GM21576 (cell line): ENCODE data around the gene NOTUM.
A peak's percentile ranks its signal among the peaks of the same experiment; 100 is the strongest.

ENCODE experiments used
- ATAC-seq: cut with Tn5 transposase; IDR thresholded peaks from one replicate; pipeline ENCODE4 v1.9.1; 2021; ENCODE audit warnings: mild to moderate bottlenecking, moderate library complexity; ENCODE audit not compliant: unreplicated experiment

NOTUM gene

DNA sequence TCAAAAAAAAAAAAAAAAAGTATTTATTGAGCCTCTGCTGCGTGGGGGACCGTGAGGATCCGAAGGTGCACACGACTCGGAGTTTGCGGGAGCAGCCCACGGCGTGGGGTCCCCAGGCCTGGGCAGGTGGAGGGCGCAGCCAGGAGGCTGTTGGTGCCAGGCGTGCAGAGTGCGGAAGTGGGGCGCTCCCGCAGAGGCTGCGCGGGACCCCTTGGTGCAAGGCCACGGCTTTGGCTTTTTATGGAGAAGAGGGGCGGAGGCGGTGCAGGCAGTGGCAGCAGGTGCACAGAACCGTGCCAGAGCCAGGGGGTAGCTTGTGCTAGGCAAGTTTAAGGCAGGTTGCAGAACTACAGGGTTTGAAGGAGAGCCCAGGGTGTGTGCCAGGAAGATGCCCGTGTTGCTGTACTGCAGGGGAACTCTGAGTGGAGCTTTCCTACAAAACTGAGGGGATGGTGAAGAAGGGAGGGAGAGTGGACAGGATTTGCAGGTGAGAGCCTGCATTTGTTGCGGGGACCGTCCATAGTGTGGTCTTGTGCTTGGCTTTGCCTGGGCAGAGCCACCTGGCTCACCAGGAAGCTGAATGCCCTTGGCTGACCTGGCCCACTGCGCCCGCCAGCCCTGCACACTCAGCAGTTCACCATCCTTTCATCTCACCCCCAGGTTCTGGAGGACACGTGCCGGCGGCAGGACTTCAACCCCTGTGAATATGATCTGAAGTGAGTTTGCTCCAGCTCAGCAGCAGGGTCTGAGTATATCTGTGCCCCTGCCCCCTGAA lies 17.7 kb upstream of the NOTUM start:
- no peak for ATAC-seq

DNA sequence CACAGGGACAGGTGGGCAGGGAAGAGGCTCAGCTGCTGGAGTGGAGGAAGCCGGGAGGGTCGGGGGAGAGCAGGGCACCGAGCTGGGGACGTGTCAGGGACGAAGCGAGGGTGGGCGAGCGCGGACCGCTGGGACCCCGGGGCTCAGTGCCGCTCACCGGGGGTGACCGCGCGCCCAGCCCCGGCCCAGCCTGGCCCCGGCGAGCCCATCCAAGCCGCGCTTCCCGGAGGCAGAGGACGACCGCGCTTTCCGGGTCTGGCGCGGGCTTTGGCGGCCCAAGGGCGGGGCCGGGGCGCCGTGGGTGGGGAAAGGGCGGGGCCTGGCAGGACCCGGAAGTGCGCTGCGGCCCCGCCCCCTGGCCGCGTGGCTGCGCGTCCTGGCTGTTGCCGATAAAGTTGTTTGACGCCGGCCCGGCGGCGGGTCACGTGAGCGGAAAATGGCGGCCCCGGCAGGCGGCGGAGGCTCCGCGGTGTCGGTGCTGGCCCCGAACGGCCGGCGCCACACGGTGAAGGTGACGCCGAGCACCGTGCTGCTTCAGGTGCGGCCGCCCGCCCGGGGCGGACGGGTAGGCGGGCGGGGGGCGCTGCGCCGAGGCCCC lies 16.3 kb upstream of the NOTUM start, which contains the start of gene ASPSCR1:
Gene ASPSCR1 (plus strand): TSS at position 419 of the 598 bp plus-strand sequence. CDS start 18 bp downstream, at position 437.
- ATAC-seq = peak; percentile 73

DNA sequence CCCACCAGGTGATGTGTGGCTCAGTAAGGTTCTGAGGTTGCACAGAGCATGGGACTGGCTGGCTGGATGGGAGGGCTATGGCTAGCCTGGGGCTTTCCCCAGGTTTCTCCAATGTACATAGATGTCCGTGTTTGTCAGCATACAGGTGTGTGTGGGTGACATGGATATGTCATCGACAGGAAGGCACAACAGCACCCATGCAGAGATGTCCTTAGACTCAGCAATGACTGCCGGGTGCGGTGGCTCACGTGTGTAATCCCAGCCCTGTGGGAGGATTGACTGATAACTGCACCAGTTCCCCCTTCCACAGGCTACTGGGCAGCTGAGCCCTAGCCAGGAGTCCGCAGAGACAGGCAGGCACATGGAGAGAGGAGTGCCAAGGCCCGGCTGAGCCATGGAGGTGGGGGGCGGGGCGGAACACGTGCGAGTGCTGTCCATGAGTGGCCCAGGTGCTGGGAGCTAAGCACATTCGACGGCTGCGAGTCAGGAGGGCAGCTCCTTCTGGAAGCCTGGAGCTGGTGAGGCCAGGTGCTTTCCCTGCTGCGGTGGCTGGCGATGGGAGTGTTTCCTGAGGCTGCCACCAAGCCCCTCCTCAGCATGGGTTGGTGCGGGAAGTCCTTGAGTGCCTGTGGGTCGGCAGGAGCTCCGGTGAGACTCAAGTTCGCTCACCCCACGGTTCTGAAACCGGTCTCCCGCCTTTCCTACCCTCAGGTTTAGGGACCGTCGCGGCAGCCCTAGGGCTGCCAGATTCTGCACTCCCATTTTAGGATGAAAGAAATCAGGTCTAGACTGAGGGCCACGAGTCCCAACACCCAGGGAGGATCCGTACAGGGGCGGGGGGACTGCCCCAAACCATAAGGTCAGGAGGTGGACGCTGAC lies 15.6 kb upstream of the NOTUM start:
- ATAC-seq = no peak

DNA sequence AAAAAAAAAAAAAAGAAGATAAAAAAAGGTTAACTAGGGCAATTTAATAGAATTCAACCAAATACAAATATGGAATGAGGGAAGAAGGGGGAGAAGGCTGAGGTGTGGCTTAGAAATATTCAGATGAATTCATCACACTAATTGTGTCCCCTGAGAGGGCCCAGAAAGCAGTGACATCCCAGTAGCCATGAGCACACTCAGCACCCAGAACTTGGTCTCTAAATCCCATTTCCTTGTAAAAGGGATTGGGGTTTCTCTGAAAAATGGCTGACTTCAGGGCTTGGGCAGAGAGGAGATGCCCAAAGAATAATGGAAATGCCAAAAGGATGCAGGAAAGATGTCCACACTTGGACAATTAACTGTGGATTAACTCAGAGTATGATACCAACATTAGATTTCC lies 12.4 kb upstream of the NOTUM start:
- no peak for ATAC-seq

DNA sequence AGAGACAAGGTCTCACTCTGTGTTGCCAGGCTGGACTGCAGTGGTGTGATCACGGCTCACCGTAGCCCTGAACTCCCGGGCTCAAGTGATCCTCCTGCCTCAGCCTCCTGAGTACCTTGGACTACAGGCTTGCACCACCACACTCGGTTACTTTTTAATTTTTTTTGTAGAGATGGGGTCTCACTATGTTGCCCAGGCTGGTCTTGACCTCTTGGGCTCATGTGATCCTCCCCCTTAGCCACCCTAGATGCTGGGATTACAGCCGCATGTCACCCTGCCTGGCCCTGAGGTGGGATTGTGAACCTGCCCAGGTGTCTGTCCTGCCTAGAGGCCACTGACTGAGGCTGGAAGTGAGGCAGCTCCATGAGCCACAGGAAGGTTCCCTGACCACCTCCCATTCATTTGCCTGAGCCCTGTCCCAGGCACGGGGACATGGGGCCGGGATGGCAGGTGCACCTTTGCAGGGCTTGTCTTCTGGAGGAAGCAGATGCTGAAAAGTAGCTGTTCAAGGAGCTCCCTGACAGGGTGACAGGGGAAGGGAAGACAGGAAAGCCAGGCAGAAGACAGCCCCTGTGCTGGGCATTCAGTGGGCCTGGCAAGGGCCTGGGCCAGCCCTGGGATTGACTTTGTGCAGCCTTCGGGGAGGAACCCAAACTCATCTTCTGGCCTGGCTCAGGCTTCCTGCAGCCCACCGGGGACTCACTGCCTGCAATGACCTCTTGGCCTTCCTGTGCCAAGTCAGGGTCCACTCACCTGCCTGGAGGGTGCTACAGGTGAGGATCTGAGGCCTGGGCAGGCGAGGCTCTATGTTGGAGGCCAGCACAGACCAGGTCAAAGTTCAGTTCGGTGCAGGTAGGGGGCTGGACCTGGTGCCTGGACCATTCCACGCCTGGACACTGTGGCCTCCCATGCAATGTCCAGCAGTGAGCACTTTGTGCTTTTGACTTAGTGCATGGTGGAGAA lies 8.1 kb upstream of the NOTUM start:
- no peak for ATAC-seq

DNA sequence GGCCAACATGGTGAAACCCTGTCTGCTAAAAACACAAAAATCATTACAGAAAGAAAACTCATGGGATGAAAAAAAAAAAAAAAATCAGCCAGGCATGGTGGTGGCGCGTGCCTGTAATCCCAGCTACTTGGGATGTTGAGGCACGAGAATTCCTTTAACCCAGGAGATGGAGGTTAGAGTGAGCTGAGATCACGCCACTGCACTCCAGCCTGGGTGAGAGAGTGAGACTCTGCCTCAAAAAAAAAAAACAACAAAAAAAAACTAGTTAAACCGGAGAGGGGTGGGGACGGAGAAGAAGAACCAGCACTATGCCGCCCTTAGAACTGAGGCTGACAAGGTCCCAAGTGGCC lies 7.4 kb upstream of the NOTUM start:
- ATAC-seq = no peak

DNA sequence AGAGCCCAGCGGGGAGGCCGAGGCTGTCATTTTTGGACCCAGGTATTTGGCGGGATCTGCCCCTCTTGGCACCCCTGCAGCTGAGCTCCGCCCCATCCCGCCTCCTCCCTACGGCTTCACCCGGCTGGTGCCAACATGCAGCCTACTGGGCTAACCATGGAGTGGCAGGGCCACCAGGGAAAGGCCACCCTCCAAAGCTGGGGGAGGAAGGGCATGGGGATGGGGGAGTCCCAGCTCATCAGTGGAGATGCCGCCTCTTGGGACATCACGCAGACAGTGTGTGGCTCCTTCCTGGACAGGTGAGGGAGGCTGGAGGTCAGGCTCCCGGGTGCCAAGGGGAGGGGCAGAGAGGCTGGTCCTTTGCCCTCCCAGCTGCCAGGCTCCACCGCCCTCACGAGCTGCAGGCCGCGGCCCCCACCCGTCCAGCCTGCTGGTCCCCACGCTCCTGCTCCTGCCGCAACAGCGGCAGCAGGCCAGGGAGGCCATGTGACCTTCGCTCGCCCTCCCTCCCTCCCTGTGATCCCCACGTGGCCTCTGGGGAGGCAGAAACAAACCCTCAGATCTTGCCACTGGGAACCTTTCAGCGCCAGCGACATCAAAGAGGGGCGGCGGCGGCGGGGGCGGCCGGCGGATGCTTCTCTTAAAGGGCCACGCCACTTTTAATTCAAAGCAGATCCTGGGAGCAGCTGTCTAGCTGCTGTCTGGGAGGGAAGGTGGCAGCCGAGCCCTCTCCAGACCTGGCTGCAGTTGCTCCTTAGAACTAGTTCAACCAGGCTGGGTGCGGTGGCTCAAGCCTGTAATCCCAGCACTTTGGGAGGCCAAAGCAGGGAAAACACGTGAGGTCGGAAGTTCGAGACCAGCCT lies 6.8 kb upstream of the NOTUM start:
- no peak for ATAC-seq

DNA sequence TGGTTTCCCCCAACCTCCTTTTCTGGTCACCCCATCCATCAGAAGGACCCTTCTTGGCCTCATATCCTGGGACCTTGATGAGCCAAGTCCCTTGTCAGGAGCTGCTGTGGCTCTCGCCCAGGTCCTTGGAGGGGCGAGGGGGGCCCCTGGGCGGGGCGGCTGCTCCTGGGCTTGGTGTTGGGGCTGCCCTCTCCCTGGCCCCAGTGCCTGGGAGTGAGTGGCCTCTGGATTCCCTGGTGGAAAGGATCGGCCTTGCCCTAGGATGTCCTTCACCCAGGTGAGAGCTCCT lies 6.2 kb upstream of the NOTUM start:
- no peak for ATAC-seq

DNA sequence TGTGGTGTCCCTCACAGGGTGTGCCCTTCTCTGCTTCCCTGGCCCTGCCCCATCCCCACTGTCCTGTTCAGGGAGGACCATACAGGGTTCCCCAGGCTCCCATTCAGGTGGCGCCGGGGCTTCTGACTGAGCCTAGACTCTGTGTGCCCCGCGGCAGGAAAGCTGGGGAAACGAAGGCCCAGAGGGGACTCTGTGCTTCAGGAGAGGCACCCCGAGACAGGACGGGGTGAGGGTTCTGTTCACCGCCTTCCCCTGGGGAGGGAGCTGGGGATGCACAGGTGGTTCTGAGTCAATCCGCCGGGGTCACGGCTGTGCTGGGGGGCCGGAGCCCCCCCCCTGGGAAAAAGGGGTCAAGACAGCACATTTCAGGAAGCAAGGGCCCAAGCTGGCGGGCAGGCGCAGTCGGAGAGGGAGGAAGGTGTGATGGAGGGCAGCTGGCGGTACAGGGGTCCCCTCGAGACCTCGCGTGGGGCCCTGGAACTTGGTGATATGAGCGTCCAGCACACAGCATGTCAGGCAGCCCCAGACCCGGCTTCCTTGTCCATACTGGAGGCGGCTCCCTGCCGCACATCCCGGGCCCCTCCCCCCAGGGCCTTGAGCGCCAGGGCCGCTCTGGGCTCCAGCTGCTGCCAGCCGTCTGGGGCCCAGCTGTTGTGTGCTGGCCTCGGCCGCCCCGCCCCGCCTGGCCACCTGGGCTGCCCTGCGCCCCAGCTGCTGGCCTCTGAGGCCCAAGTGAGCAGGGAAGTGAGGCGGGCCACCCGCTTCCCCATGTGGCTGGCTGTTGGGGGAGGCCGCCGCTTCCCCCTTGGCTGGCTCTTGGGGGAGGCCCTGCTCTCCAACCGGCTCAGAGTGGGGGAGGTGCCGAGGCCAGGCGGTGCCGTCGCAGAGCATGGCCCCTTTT lies 5.6 kb upstream of the NOTUM start:
- no peak for ATAC-seq

DNA sequence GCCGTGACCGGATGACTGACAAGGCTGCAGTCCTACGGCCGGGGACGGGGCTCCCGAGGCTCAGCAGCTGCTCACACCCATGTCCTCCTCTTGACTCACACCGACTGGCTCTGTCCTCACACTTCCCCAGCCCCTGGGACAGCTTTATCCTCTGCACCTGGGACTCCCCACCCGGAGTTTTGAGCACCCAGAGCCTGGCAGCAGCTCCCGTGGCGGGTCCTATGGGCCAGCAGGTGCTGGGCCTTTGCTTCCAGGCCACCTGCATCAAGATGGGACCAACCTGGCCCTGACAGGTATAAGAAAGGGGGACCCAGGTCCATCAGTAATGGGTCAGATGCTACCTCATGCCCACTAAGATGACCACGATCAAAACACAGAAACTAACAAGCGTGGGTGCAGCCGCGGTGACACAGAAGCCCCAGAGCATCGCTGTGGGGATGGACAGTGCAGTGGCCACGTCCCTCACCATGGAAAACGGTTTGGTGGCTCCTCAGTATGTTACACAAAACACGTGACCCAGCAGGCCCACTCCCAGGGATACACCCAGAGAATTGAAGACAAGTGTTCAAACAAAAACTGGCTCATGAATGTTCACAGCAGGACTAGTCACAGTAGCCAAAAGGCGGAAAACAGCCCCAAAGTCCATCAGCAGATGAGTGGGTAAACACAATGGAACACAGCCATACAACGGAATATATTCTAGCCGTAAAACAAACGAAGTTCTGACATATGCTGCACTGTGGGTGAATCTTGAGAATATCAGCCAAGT lies 3.3 kb upstream of the NOTUM start:
- ATAC-seq = no peak

DNA sequence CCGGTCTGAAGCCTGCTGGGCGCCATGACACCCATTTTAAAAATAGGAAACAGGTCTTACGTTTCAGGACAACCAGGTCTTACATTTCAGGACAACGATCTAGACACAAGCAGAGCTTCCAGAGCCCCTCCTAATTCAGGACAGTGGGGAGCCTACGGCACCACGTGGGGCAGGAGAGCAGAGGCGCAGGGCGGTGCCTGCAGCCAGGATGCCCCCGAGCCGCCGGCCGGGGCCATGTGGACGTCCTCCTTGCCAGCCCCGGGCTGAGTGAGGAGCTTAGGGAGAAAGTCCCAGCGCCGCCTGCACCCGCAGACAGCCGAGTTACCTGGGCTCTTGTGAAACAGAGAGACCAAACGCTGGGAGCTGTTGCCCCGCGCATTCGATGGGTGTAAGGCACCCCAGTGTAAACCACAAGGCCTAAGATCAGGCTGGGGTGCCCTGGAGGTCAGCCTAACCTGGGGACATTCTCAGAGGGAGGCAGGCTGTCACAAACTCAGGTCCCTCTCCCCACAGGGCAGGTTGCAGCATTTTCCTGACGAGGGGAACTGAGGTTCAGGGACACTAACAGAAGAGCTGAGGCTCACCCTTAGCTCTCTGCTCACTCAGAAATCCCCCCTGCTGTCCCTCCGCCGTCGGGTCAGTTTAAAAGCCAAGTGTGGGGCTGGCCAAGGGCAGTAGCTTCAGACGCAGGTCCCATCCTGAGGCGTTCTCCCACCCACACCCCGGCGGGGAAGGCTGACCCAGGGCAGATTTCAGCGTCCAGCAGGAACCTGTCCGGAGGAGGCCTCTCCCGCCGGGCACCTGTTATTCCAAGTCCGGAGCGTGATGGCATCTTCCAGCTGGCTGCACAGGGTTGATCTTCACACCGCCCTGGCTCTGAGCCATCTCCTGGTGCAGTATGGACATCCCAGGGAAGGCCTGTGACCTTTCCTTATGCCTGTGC lies 1.8 kb upstream of the NOTUM start:
- no peak for ATAC-seq

DNA sequence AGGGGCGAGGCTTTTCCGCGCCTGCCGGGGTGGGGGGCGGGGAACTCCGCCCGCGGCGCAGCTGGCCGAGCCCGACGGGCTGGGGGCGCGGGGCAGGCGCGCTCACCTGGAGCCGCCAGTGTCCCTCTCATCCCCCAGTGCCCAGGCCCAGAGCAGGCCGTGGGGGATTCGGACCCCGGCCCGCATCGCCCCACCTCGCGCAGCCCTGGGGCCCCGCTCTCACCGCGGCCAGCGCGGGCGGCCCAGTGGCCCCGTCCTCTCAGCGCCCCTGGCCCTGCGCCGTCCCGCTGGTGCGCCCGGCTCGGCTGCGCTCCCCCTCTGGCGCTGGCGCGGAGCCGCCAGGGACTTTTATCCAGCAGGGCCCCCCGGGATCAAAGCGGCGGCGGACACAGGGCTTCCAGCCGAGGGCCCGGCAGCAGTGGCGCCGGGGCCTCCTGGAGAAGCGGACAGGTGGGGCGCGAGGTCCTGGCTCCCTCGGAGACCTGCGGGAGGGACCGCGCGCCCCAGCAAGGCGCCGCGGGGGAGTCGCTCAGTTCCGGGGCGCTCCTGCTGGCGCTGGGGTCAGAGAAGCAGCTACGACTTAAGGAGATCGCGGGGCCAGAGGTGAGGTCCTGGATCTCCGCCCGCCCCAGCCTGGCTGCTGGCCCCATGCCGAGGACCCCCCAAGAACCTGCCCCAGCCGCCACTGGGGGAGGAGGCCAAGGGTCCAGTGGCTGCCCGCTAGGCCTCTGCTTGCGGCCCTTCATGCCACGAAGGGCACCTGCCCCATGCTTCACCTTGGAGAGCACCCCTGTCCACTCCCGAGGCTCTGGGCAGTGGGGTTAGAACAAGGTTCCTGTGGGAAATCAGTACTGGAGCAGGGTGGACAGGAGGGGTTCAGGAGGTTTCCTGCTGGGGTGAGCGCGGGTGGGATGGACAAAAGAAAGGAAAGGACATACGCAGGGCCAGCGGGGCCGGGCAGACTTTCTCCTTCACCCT lies 823 bp upstream of the NOTUM start:
- no peak for ATAC-seq

DNA sequence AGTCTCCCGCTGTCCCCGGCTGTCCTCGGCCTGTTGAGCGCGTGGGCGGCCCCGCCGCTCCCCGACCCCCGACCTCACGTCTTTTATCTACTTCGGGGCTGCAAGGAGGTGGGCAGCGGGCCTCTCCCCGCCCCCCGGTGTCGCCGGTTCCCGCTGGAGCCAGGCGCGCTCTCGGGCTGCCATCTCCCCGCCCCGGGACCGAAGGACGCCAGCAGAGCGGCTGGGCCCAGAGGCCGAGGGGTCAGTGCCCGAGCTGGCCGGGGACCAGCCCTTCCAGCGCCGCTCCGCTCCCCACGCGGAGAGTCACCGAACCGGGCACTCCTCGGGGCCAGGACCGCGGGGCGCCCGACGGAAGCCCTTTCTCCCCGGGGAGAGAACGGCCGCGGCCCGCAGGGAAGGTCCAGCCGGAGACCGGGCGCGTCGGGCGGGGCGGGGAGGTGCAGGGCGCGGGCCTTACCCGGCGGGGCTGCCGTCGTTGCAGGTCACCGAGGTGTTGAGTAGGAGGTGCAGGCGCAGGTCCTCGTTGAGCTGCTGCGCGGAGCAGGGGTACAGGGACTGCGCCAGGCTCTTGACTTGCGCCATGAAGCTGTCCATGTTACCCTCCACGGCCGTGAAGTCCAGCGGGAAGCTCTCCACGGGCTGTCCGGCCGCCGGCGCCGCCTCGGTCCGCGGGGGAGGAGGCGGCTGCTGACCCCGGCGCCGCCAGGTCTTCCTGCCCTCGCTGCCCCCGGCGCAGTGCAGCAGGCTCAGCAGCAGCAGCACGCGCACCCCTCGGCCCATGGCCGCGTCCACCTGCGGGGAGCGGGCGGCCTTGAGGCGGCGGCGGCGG lies 643 bp downstream of the NOTUM start:
- no peak for ATAC-seq

DNA sequence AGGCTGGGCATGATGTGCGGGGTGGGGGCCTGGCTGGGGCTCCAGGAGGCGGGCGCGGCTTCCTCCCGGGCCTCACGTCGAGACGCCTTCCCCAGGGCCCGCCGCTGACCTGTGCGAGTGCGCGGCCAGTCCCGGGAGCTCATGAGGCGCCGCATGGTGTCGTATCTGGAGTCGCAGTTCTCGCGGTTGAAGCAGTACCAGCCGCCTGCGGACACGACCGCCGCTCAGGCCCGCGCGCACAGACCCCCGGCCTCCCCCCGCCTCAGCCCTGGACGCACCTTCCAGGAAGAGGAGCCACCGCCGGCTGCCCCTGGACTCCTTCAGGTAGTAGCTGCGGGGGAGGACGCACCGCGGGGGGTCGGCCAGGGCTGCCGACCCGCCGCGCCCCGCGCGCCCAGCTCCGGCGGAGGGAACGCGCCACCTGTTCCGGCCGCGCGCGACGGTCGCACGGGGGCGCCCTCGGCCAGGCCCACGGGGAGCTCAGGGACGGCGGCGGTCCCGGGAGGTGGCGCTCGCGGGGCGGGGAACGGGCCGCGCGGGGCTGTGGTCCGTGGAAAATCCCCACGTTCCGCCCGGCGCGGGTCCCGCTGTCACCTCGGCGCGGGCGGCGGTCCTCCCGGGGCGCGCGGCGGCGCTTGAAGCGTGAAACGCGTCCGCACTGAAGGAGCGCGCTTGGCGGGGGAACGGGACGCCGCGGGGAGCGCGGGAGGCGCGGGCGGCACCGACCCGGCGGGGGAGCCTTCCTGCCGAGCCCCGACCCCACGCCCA lies 1.4 kb downstream of the NOTUM start:
- no peak for ATAC-seq
